H9 (cell line): ENCODE data around the gene CORO7. TPM values are rescaled to one million over a fixed set of nuclear protein-coding genes. Genes with fewer than 3 reads are reported as not detected.

Experiments
- DNase-seq: peaks from one replicate; pipeline ENCODE4 v3.0.0-alpha.2; 2017
- H2AFZ ChIP-seq: one replicate; pipeline ENCODE4 v1.6.1; 2013; ENCODE audit warnings: mild to moderate bottlenecking, low read length, control low read depth, moderate library complexity
- H2AK5ac ChIP-seq: 2 replicates; pipeline ENCODE4 v1.6.1; 2013; ENCODE audit warnings: low read length, control low read depth, mixed read lengths; ENCODE audit not compliant: insufficient read length
- H2BK120ac ChIP-seq: one replicate; pipeline ENCODE4 v1.6.1; 2013; ENCODE audit warnings: low read depth, mild to moderate bottlenecking, low read length, control low read depth, inconsistent platforms; ENCODE audit not compliant: poor library complexity, severe bottlenecking
- H2BK12ac ChIP-seq: 2 replicates; pipeline ENCODE4 v1.6.1; 2013; ENCODE audit warnings: low read length, control low read depth, mixed read lengths, low read depth; ENCODE audit not compliant: insufficient read length
- H2BK15ac ChIP-seq: 2 replicates; pipeline ENCODE4 v1.6.1; 2013; ENCODE audit warnings: low read depth, low read length, control low read depth
- H2BK20ac ChIP-seq: one replicate; pipeline ENCODE4 v1.6.1; 2013; ENCODE audit warnings: low read depth, mild to moderate bottlenecking, low read length, control low read depth, inconsistent platforms; ENCODE audit not compliant: poor library complexity, severe bottlenecking
- H2BK5ac ChIP-seq: 2 replicates; pipeline ENCODE4 v1.6.1; 2013; ENCODE audit warnings: low read length, control low read depth, mixed read lengths; ENCODE audit not compliant: insufficient read length
- H3K14ac ChIP-seq: 2 replicates; pipeline ENCODE4 v1.6.1; 2013; ENCODE audit warnings: low read length, control low read depth; ENCODE audit not compliant: insufficient read depth
- H3K18ac ChIP-seq: 2 replicates; pipeline ENCODE4 v1.6.1; 2013; ENCODE audit warnings: low read depth, mild to moderate bottlenecking, mixed read lengths, low read length, control low read depth; ENCODE audit not compliant: insufficient read length
- H3K23ac ChIP-seq: 2 replicates; pipeline ENCODE4 v1.6.1; 2013; ENCODE audit warnings: low read length, control low read depth, mixed read lengths, low read depth; ENCODE audit not compliant: insufficient read length
- H3K23me2 ChIP-seq: 2 replicates; pipeline ENCODE4 v1.6.1; 2013; ENCODE audit warnings: low read depth, mild to moderate bottlenecking, mixed read lengths, low read length, control low read depth; ENCODE audit not compliant: insufficient read length, poor library complexity, severe bottlenecking
- H3K27ac ChIP-seq: 2 replicates; pipeline ENCODE4 v1.5.1; 2013; ENCODE audit warnings: low read length, control low read depth, mixed read lengths, low read depth; ENCODE audit not compliant: insufficient read length
- H3K27me3 ChIP-seq: 2 replicates; pipeline ENCODE4 v1.6.1; 2013; ENCODE audit warnings: low read length, control low read depth, inconsistent platforms; ENCODE audit not compliant: insufficient read depth
- H3K4ac ChIP-seq: 2 replicates; pipeline ENCODE4 v1.6.1; 2013; ENCODE audit warnings: low read depth, mild to moderate bottlenecking, control low read depth, inconsistent platforms, low read length, moderate library complexity
- H3K4me1 ChIP-seq: 2 replicates; pipeline ENCODE4 v1.6.1; 2013; ENCODE audit warnings: low read length, control low read depth, inconsistent platforms; ENCODE audit not compliant: insufficient read depth
- H3K4me2 ChIP-seq: 2 replicates; pipeline ENCODE4 v1.6.1; 2013; ENCODE audit warnings: low read length, control low read depth, mixed read lengths; ENCODE audit not compliant: insufficient read length, insufficient read depth
- H3K56ac ChIP-seq: 2 replicates; pipeline ENCODE4 v1.6.1; 2013; ENCODE audit warnings: low read depth, mild to moderate bottlenecking, mixed read lengths, low read length, control low read depth; ENCODE audit not compliant: insufficient read length
- H3K79me1 ChIP-seq: 2 replicates; pipeline ENCODE4 v1.6.1; 2013; ENCODE audit warnings: low read depth, mild to moderate bottlenecking, moderate library complexity, low read length, control low read depth, inconsistent platforms; ENCODE audit not compliant: insufficient read depth, poor library complexity, severe bottlenecking
- H3K79me2 ChIP-seq: 2 replicates; pipeline ENCODE4 v1.6.1; 2013; ENCODE audit warnings: low read length, control low read depth, inconsistent platforms; ENCODE audit not compliant: insufficient read depth
- H3K9ac ChIP-seq: 2 replicates; pipeline ENCODE4 v1.6.1; 2013; ENCODE audit warnings: low read length, control low read depth, mixed read lengths; ENCODE audit not compliant: insufficient read length; ENCODE audit errors: extremely low read depth
- H3K9me3 ChIP-seq: one replicate; pipeline ENCODE4 v1.6.1; 2013; ENCODE audit warnings: low read depth, low read length, inconsistent platforms; ENCODE audit not compliant: control insufficient read depth
- H3T11ph ChIP-seq: one replicate; pipeline ENCODE4 v1.6.1; 2013; ENCODE audit warnings: mild to moderate bottlenecking, low read length, control low read depth, inconsistent platforms
- H4K20me1 ChIP-seq: one replicate; pipeline ENCODE4 v1.6.1; 2013; ENCODE audit not compliant: control insufficient read depth, insufficient read length, insufficient read depth
- H4K5ac ChIP-seq: 2 replicates; pipeline ENCODE4 v1.6.1; 2013; ENCODE audit warnings: low read depth, mild to moderate bottlenecking, mixed read lengths, low read length, control low read depth; ENCODE audit not compliant: insufficient read length
- H4K8ac ChIP-seq: replicated peaks from 2 replicates; pipeline ENCODE4 v1.6.1; 2013; ENCODE audit warnings: low read length, control low read depth, mixed read lengths, low read depth; ENCODE audit not compliant: insufficient read length
- H4K91ac ChIP-seq: 2 replicates; pipeline ENCODE4 v1.6.1; 2013; ENCODE audit warnings: low read depth, mild to moderate bottlenecking, moderate library complexity, mixed read lengths, low read length, control low read depth; ENCODE audit not compliant: insufficient read length
- H3K27ac Mint-ChIP-seq, 3 experiments: 2 replicates in 2 of 3; 3 replicates in 1 of 3; pipeline ENCODE4 v1.8.0; 2020 to 2021; ENCODE audit warnings: mixed read lengths in 3 of 3, mild to moderate bottlenecking in 1 of 3, moderate library complexity in 1 of 3
- H3K27me3 Mint-ChIP-seq: 2 replicates; pipeline ENCODE4 v1.8.0; 2021; ENCODE audit warnings: low read depth, mild to moderate bottlenecking, moderate library complexity, mixed read lengths
- H3K36me3 Mint-ChIP-seq, 3 experiments: 2 replicates in 2 of 3; 3 replicates in 1 of 3; pipeline ENCODE4 v1.8.0; 2020 to 2021; ENCODE audit warnings: low read depth in 3 of 3, mixed read lengths in 3 of 3; ENCODE audit not compliant: insufficient read depth in 1 of 3
- H3K4me1 Mint-ChIP-seq, 2 experiments: 2 replicates each; pipeline ENCODE4 v1.8.0; 2020; ENCODE audit warnings: mixed read lengths in 2 of 2
- H3K4me3 Mint-ChIP-seq, 2 experiments: 2 replicates in 1 of 2; 3 replicates in 1 of 2; pipeline ENCODE4 v1.8.0; 2020 to 2021; ENCODE audit warnings: mild to moderate bottlenecking in 2 of 2, mixed read lengths in 2 of 2, moderate library complexity in 1 of 2
- H3K9me3 Mint-ChIP-seq, 2 experiments: 2 replicates in 1 of 2; 3 replicates in 1 of 2; pipeline ENCODE4 v1.8.0; 2020; ENCODE audit warnings: mild to moderate bottlenecking in 2 of 2, mixed read lengths in 2 of 2, moderate library complexity in 1 of 2
- WGBS: extraction: QIAGEN DNeasy Blood & Tissue Kit; methylation state at CpG from one replicate; pipeline ENCODE4 v1.1.7; 2013; ENCODE audit warnings: missing lambda C conversion rate, low lambda C conversion rate, mixed read lengths; ENCODE audit not compliant: insufficient read length; ENCODE audit errors: extremely low coverage; 5-methylcytosine and 5-hydroxymethylcytosine counted together
- total RNA-seq: library from RNA; stranded (reverse); gene quantifications from 2 replicates; pipeline ENCODE4 v1.2.1, GENCODE V29; 2021
- TF ChIP-seq, protein P1 (sequence below): fragments of 200-600 bp; sonication (generic); conservative IDR thresholded peaks from 3 replicates; pipeline ENCODE4 v1.8.0; 2021; ENCODE audit warnings: antibody characterized with exemption, mild to moderate bottlenecking

The CORO7 gene
- total RNA-seq, 1 experiment from 2014 or later = 38.4 TPM

- Mint-ChIP-seq H3K9me3 (no peaks in the 10 kb centered on the region), H3K4me1 (peaks cover 5 to 10% of the 10 kb centered on the region in 2 experiments), H3K36me3 (peaks cover 22 to 65% (median 49%) of the 10 kb centered on the region in 3 experiments; a peak in 6 of 7 replicates), H3K27ac (peak overlapping the region in 1 of 3 experiments; percentile 36; a peak in 1 of 7 replicates), H3K27me3 (no peaks in the 10 kb centered on the region; the same call in 1 of the 2 replicates), H3K4me3 (no peak overlapping the region)
- H2BK120ac ChIP-seq = no peak overlapping the region
- H3K4me1 ChIP-seq = no peaks in the 10 kb centered on the region
- no peak overlapping the region for H3K23ac ChIP-seq
- H2BK15ac ChIP-seq = no peak overlapping the region
- no peak overlapping the region for H2BK5ac ChIP-seq
- H4K91ac ChIP-seq = no peak overlapping the region
- no peaks in the 10 kb centered on the region for H3K79me1 ChIP-seq
- H2BK12ac ChIP-seq = no peak overlapping the region
- no peak overlapping the region for H2BK20ac ChIP-seq
- no peak overlapping the region for H3K9ac ChIP-seq
- H4K5ac ChIP-seq = no peak overlapping the region
- TF ChIP-seq, protein P1, sequence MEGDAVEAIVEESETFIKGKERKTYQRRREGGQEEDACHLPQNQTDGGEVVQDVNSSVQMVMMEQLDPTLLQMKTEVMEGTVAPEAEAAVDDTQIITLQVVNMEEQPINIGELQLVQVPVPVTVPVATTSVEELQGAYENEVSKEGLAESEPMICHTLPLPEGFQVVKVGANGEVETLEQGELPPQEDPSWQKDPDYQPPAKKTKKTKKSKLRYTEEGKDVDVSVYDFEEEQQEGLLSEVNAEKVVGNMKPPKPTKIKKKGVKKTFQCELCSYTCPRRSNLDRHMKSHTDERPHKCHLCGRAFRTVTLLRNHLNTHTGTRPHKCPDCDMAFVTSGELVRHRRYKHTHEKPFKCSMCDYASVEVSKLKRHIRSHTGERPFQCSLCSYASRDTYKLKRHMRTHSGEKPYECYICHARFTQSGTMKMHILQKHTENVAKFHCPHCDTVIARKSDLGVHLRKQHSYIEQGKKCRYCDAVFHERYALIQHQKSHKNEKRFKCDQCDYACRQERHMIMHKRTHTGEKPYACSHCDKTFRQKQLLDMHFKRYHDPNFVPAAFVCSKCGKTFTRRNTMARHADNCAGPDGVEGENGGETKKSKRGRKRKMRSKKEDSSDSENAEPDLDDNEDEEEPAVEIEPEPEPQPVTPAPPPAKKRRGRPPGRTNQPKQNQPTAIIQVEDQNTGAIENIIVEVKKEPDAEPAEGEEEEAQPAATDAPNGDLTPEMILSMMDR = no peak
- H3K27ac ChIP-seq = no peak overlapping the region
- H2AFZ ChIP-seq = no peak overlapping the region
- no peak overlapping the region for H2AK5ac ChIP-seq
- H3K4ac ChIP-seq = no peak overlapping the region
- H3K4me2 ChIP-seq = no peak overlapping the region
- DNase-seq = no peak
- no peak overlapping the region for H4K8ac ChIP-seq
- no peak overlapping the region for H3K56ac ChIP-seq
- no peak overlapping the region for H3T11ph ChIP-seq
- WGBS = no CpG with 5 or more reads among the region's 14 CpGs
- H3K9me3 ChIP-seq = no peaks in the 10 kb centered on the region
- H3K18ac ChIP-seq = no peak overlapping the region
- H3K79me2 ChIP-seq = no peaks in the 10 kb centered on the region
- H3K27me3 ChIP-seq = no peaks in the 10 kb centered on the region
- H3K23me2 ChIP-seq = no peaks in the 10 kb centered on the region
- H4K20me1 ChIP-seq = no peaks in the 10 kb centered on the region
- H3K14ac ChIP-seq = no peak overlapping the region
These were observed 38.7 kb upstream of the CORO7 start for GRCh38 chr16:4455081-4455480.
